Measurements from ENCODE around the gene LHFPL6. TPM values are rescaled to one million over a fixed set of nuclear protein-coding genes. Genes with fewer than 3 reads are reported as not detected.

The LHFPL6 gene
- total RNA-seq, 1 experiment from 2014 or later, result 3.6 TPM

DNA sequence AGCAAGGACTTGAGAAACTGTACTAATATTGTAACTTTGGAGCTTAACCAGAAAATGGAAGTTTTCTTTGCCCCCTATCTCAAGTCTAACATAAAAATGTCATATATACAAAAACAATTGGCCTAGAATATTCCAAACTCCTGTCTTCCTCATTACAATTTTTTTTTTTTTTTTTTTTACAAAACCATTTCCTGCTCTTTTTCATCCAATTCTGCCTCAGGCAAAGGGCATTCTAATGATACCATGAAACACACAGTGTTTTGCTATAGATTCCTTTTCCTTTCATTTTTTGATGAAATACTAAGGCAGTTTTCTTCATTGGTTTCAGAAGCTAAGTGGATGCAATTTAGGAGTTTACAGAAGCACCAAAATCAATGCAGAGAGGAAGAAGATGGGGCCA lies 119.7 kb downstream of the LHFPL6 start:
- intact Hi-C loops (cut with micrococcal nuclease; ENCODE audit: unreplicated experiment), result no loop called here
- DNase-seq, result no peak
- no peak overlapping the region for H3K27ac Mint-ChIP-seq (ENCODE audit: unreplicated experiment)
- no peaks in the 10 kb centered on the region for H3K4me1 ChIP-seq
- H3K36me3 Mint-ChIP-seq (ENCODE audit: insufficient read depth, unreplicated experiment), result no peaks in the 10 kb centered on the region
- TF ChIP-seq, protein P1, sequence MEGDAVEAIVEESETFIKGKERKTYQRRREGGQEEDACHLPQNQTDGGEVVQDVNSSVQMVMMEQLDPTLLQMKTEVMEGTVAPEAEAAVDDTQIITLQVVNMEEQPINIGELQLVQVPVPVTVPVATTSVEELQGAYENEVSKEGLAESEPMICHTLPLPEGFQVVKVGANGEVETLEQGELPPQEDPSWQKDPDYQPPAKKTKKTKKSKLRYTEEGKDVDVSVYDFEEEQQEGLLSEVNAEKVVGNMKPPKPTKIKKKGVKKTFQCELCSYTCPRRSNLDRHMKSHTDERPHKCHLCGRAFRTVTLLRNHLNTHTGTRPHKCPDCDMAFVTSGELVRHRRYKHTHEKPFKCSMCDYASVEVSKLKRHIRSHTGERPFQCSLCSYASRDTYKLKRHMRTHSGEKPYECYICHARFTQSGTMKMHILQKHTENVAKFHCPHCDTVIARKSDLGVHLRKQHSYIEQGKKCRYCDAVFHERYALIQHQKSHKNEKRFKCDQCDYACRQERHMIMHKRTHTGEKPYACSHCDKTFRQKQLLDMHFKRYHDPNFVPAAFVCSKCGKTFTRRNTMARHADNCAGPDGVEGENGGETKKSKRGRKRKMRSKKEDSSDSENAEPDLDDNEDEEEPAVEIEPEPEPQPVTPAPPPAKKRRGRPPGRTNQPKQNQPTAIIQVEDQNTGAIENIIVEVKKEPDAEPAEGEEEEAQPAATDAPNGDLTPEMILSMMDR (IDR thresholded peaks at IDR 0.05; ENCODE audit: insufficient read depth in 1 of 2, low read depth in 1 of 2, low read length in 1 of 2, severe bottlenecking in 1 of 2, unreplicated experiment in 1 of 2), result no peak
- no peaks in the 10 kb centered on the region; the same call in none of the 2 replicates for H3K27me3 ChIP-seq (replicated peaks; ENCODE audit: control insufficient read depth, insufficient read depth, low read length)
- H3K27me3 Mint-ChIP-seq (ENCODE audit: insufficient read depth, unreplicated experiment), result peaks cover 9% of the 10 kb centered on the region
- H3K4me3 Mint-ChIP-seq (ENCODE audit: unreplicated experiment), result no peak overlapping the region
- no peaks in the 10 kb centered on the region for H3K4me1 Mint-ChIP-seq (ENCODE audit: low read depth, unreplicated experiment)
- CTCF ChIA-PET, result no interaction called here
- H3K4me3 ChIP-seq (ENCODE audit: low read depth, low read length), result no peak overlapping the region
- no peaks in the 10 kb centered on the region for H3K9me3 Mint-ChIP-seq (ENCODE audit: unreplicated experiment)
- POLR2A ChIA-PET, result no interaction called here
- BruUV-seq (replicated peaks), result no TSS peak
- no peaks in the 10 kb centered on the region for H3K36me3 ChIP-seq (ENCODE audit: control insufficient read depth, insufficient read depth, low read length)
- H3K9me3 ChIP-seq, result no peaks in the 10 kb centered on the region

DNA sequence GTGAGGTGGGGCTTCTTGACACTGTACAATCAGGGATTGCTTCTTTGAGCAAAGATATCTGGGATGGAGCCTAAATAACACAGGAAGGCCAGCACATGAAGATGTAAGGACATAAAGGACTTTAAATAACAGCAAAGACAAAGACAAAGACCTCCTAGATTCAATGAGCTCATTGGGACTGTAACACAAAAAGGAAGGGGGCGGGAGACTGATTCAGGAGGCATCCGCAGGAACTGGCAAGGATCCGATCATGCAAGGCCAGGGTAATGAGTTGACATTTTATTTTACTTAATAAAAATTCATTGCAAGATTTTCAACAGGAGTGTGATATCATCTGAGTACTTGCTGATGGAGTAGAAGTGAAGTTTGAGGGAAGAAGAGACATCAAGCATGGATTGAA lies 121.5 kb downstream of the LHFPL6 start:
- intact Hi-C loops (cut with micrococcal nuclease; ENCODE audit: unreplicated experiment), result no loop called here
- Histone ChIP-seq H3K9me3 (no peaks in the 10 kb centered on the region), H3K27me3 (replicated peaks; ENCODE audit: control insufficient read depth, insufficient read depth, low read length) (no peaks in the 10 kb centered on the region; the same call in none of the 2 replicates), H3K4me1 (no peaks in the 10 kb centered on the region), H3K4me3 (ENCODE audit: low read depth, low read length) (no peak overlapping the region), H3K36me3 (ENCODE audit: control insufficient read depth, insufficient read depth, low read length) (no peaks in the 10 kb centered on the region)
- no peaks in the 10 kb centered on the region for H3K36me3 Mint-ChIP-seq (ENCODE audit: insufficient read depth, unreplicated experiment)
- no peaks in the 10 kb centered on the region for H3K4me1 Mint-ChIP-seq (ENCODE audit: low read depth, unreplicated experiment)
- DNase-seq, result no peak
- no peaks in the 10 kb centered on the region for H3K9me3 Mint-ChIP-seq (ENCODE audit: unreplicated experiment)
- peaks cover 13% of the 10 kb centered on the region for H3K27me3 Mint-ChIP-seq (ENCODE audit: insufficient read depth, unreplicated experiment)
- ChIA-PET POLR2A (no interaction called here), CTCF (no interaction called here)
- no peak overlapping the region for H3K27ac Mint-ChIP-seq (ENCODE audit: unreplicated experiment)
- BruUV-seq (replicated peaks), result no TSS peak
- H3K4me3 Mint-ChIP-seq (ENCODE audit: unreplicated experiment), result no peak overlapping the region
- TF ChIP-seq, protein P1 (IDR thresholded peaks at IDR 0.05; ENCODE audit: insufficient read depth in 1 of 2, low read depth in 1 of 2, low read length in 1 of 2, severe bottlenecking in 1 of 2, unreplicated experiment in 1 of 2), result no peak

DNA sequence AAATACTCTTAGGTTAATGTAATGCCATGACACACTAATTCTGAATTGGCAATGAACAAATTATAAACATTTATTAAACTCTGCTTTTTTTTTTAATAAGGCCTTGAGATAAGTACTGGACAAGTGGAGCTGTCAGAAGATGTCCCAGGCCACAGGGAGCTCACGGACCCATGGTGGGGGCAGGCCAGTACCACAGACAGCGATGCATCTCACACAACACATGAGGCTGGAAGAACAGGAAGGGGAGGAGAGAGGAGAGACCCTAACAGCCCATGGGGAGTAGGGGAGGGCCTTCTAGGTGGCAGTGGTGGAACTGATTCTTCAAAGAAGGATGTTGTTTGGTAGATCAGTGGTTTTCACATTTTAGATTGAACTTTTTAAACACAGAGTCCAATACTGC lies 128.4 kb downstream of the LHFPL6 start:
- H3K27ac Mint-ChIP-seq (ENCODE audit: unreplicated experiment), result no peak overlapping the region
- no peaks in the 10 kb centered on the region for H3K4me1 Mint-ChIP-seq (ENCODE audit: low read depth, unreplicated experiment)
- POLR2A ChIA-PET, result no interaction called here
- intact Hi-C loops (cut with micrococcal nuclease; ENCODE audit: unreplicated experiment), result no loop called here
- Histone ChIP-seq H3K36me3 (ENCODE audit: control insufficient read depth, insufficient read depth, low read length) (no peaks in the 10 kb centered on the region), H3K27me3 (replicated peaks; ENCODE audit: control insufficient read depth, insufficient read depth, low read length) (no peaks in the 10 kb centered on the region), H3K4me3 (ENCODE audit: low read depth, low read length) (no peak overlapping the region), H3K4me1 (no peaks in the 10 kb centered on the region), H3K9me3 (no peaks in the 10 kb centered on the region)
- no peak for DNase-seq
- BruUV-seq (replicated peaks), result no TSS peak
- H3K27me3 Mint-ChIP-seq (ENCODE audit: insufficient read depth, unreplicated experiment), result peaks cover 15% of the 10 kb centered on the region
- H3K9me3 Mint-ChIP-seq (ENCODE audit: unreplicated experiment), result no peaks in the 10 kb centered on the region
- H3K4me3 Mint-ChIP-seq (ENCODE audit: unreplicated experiment), result no peak overlapping the region
- H3K36me3 Mint-ChIP-seq (ENCODE audit: insufficient read depth, unreplicated experiment), result no peaks in the 10 kb centered on the region
- CTCF ChIA-PET, result no interaction called here
- TF ChIP-seq, protein P1 (IDR thresholded peaks at IDR 0.05; ENCODE audit: insufficient read depth in 1 of 2, low read depth in 1 of 2, low read length in 1 of 2, severe bottlenecking in 1 of 2, unreplicated experiment in 1 of 2), result no peak
